Measurements from ENCODE around the gene EYS. TPM values are rescaled to one million over a fixed set of nuclear protein-coding genes. Genes with fewer than 3 reads are reported as not detected.
"Not testable (repeated sequence)": the region's sequence is repeated elsewhere in the genome, so short reads cannot be mapped to it uniquely, and the experiment has no call there.

Gene EYS
- total RNA-seq, 1 donor, result under 0.01 TPM

GRCh38 chr6:63738190-63738589 is 1968.8 kb downstream of the EYS start:
- not testable (repeated sequence) for DNase-seq (ENCODE audit: low read depth in 2 of 3, low spot score in 2 of 3)

GRCh38 chr6:63734923-63735322 is 1972.1 kb downstream of the EYS start:
- no peak for DNase-seq (ENCODE audit: low read depth in 2 of 3, low spot score in 2 of 3)

- no peak for DNase-seq (ENCODE audit: low read depth in 2 of 3, low spot score in 2 of 3)
Observed at GRCh38 chr6:63732336-63732735, 1974.7 kb downstream of the EYS start.

GRCh38 chr6:63731930-63732329 is 1975.1 kb downstream of the EYS start:
- DNase-seq (ENCODE audit: low read depth in 2 of 3, low spot score in 2 of 3), result no peak

- no peak for DNase-seq (ENCODE audit: low read depth in 2 of 3, low spot score in 2 of 3)
Observed at GRCh38 chr6:63730311-63730710, 1976.7 kb downstream of the EYS start.

GRCh38 chr6:63724721-63725120 is 1982.3 kb downstream of the EYS start:
- DNase-seq (ENCODE audit: low read depth in 2 of 3, low spot score in 2 of 3), result no peak

- no peak for DNase-seq (ENCODE audit: low read depth in 2 of 3, low spot score in 2 of 3)
Observed at GRCh38 chr6:63721181-63721580, 1985.8 kb downstream of the EYS start.

- DNase-seq (ENCODE audit: low read depth in 2 of 3, low spot score in 2 of 3), result no peak
Observed at GRCh38 chr6:63716169-63716568, 1990.9 kb downstream of the EYS start.

GRCh38 chr6:63714091-63714490 is 1992.9 kb downstream of the EYS start:
- no peak for DNase-seq (ENCODE audit: low read depth in 2 of 3, low spot score in 2 of 3)

GRCh38 chr6:63713332-63713731 is 1993.7 kb downstream of the EYS start:
- DNase-seq (ENCODE audit: low read depth in 2 of 3, low spot score in 2 of 3), result no peak

- DNase-seq (ENCODE audit: low read depth in 2 of 3, low spot score in 2 of 3), result no peak
Observed at GRCh38 chr6:63709148-63709547, 1997.9 kb downstream of the EYS start.

- no peak for DNase-seq (ENCODE audit: low read depth in 2 of 3, low spot score in 2 of 3)
Observed at GRCh38 chr6:63708631-63709030, 1998.4 kb downstream of the EYS start.

- DNase-seq (ENCODE audit: low read depth in 2 of 3, low spot score in 2 of 3), result no peak
Observed at GRCh38 chr6:63706630-63707029, 2000.4 kb downstream of the EYS start.

- DNase-seq (ENCODE audit: low read depth in 2 of 3, low spot score in 2 of 3), result no peak
Observed at GRCh38 chr6:63705707-63706106, 2001.3 kb downstream of the EYS start.

GRCh38 chr6:63690221-63690620 is 2016.8 kb downstream of the EYS start:
- no peak for DNase-seq (ENCODE audit: low read depth in 2 of 3, low spot score in 2 of 3)

GRCh38 chr6:63689421-63689820 is 2017.6 kb downstream of the EYS start:
- DNase-seq (ENCODE audit: low read depth in 2 of 3, low spot score in 2 of 3), result peak in 1 of 3 donors; percentile 18

GRCh38 chr6:63685446-63686379 is 2021.3 kb downstream of the EYS start:
- DNase-seq (ENCODE audit: low read depth in 2 of 3, low spot score in 2 of 3), result no peak

GRCh38 chr6:63683071-63683603 is 2023.9 kb downstream of the EYS start:
- no peak for DNase-seq (ENCODE audit: low read depth in 2 of 3, low spot score in 2 of 3)

- no peak for DNase-seq (ENCODE audit: low read depth in 2 of 3, low spot score in 2 of 3)
Observed at GRCh38 chr6:63677282-63677681, 2029.7 kb downstream of the EYS start.

GRCh38 chr6:63676412-63677114 is 2030.5 kb downstream of the EYS start:
- DNase-seq (ENCODE audit: low read depth in 2 of 3, low spot score in 2 of 3), result no peak

GRCh38 chr6:63675138-63675537 is 2031.9 kb downstream of the EYS start:
- DNase-seq (ENCODE audit: low read depth in 2 of 3, low spot score in 2 of 3), result no peak

GRCh38 chr6:63674635-63675034 is 2032.4 kb downstream of the EYS start:
- no peak for DNase-seq (ENCODE audit: low read depth in 2 of 3, low spot score in 2 of 3)

Data from hematopoietic multipotent progenitor cell (in vitro differentiated cells).